GM12864 (cell line): ENCODE results near the gene TMEM19.

Experiments used
- DNase-seq: peaks from one replicate; pipeline ENCODE4 v3.0.0-alpha.2; 2011; ENCODE audit warnings: low read depth
- H3K4me3 ChIP-seq: 2 replicates; pipeline ENCODE4 v1.5.1; 2011; ENCODE audit warnings: mild to moderate bottlenecking, low read depth, low read length, control low read depth
- CTCF ChIP-seq: IDR thresholded peaks from 2 replicates; pipeline ENCODE4 v1.5.1; 2011; ENCODE audit warnings: low read depth, mild to moderate bottlenecking, moderate library complexity, low read length, control low read depth, inconsistent platforms; ENCODE audit errors: missing control alignments

The TMEM19 gene

GRCh38 chr12:71655495-71655894, 30.4 kb upstream of the TMEM19 start:
- H3K4me3 ChIP-seq: no peak overlapping the region

GRCh38 chr12:71655907-71656306, 30.0 kb upstream of the TMEM19 start:
- TF ChIP-seq CTCF: no peak
- H3K4me3 ChIP-seq: no peak overlapping the region
- DNase-seq: no peak

More at GRCh38 chr12:71655495-71655894, 30.4 kb upstream of the TMEM19 start:
- TF ChIP-seq CTCF: no peak
- DNase-seq: no peak

GRCh38 chr12:71656740-71657139, 29.1 kb upstream of the TMEM19 start:
- H3K4me3 ChIP-seq: no peak overlapping the region
- DNase-seq: no peak
- no peak for TF ChIP-seq CTCF

GRCh38 chr12:71661977-71662530, 23.8 kb upstream of the TMEM19 start:
- no peak for TF ChIP-seq CTCF
- no peak for DNase-seq
- H3K4me3 ChIP-seq: peak overlapping the region; percentile 78

GRCh38 chr12:71662849-71663560, 22.9 kb upstream of the TMEM19 start:
- TF ChIP-seq CTCF: no peak
- peak overlapping the region; percentile 78 for H3K4me3 ChIP-seq
- DNase-seq: peak; percentile 29

GRCh38 chr12:71663561-71664410, 22.1 kb upstream of the TMEM19 start, which contains the start of the genes THAP2 and ZFC3H1:
TSS of gene THAP2 (plus strand) at chr12:71664301. CDS start at chr12:71664510, 209 bp downstream.
TSS of gene ZFC3H1 (minus strand) at chr12:71663848. CDS start at chr12:71663610, 238 bp downstream.
- peak; percentile 33 for TF ChIP-seq CTCF
- peak within 1 kb of the TSS; percentile 78 for H3K4me3 ChIP-seq
- peak; percentile 99 for DNase-seq
